Measurements from ENCODE around the gene ALOXE3. TPM values are rescaled to one million over a fixed set of nuclear protein-coding genes. Genes with fewer than 3 reads are reported as not detected.

ALOXE3 gene
- total and polyA plus RNA-seq, 2 of the 8 experiments (the other 6 are each of a cell fraction or from before 2014, with no cell fraction given) = 0.26 TPM; not detected in 1

DNA sequence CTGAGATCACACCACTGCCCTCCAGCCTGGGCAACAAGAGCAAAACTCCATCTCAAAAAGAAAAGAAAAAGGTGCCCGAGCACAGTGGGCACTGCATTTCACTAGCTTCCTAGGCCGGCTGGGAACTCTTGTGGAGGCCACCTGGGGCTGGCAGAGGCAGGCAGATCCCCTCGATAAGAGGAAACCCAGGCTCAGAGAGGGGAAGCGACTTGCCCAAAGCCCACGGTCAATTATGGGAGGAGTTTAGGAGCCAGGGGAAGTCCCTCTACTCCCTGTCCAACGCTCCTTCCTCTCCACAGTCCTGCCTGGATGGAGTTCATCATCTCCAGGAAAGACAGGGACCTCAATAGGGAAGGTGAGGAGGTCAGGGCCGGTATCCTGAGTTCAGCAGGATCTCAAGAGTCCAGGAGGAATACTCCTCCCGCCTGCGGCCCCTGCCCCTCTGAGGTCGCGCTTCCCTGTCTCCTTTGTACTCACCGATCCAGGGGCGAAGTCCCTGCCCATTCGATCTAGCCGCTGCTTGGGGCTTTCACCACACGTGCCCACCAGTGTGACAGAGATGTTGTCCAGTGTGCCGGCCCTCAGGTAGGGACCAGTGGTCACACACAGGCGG is 841 bp downstream of the ALOXE3 start:
- H3K23me2 ChIP-seq (ENCODE audit: low read depth, low read length) = peaks cover 22% of the 10 kb centered on the region
- H3K79me2 ChIP-seq (ENCODE audit: control insufficient read depth in 1 of 2, insufficient read depth in 2 of 2, low read length in 2 of 2) = no peaks in the 10 kb centered on the region
- no peak overlapping the region for H2BK12ac ChIP-seq (ENCODE audit: low read depth, low read length)
- no peak overlapping the region for H4K91ac ChIP-seq (replicated peaks; ENCODE audit: insufficient read length, low read length)
- no peaks in the 10 kb centered on the region for H3K79me1 ChIP-seq (ENCODE audit: low read depth, low read length)
- H4K8ac ChIP-seq (ENCODE audit: extremely low read depth, insufficient read depth, low read length) = no peak overlapping the region
- ChIA-PET POLR2A (ENCODE audit: partially characterized antibody) (interaction anchor here (0.9 to 2.9 kb wide), 6 partner anchors 16 to 103 kb away, joined by 3 to 11 read pairs (median 3); no protein-coding TSS in a partner anchor), CTCF (ENCODE audit: partially characterized antibody) (interaction anchor here (0.6 to 23.3 kb wide), 15 partner anchors 8 to 293 kb away, joined by 3 to 501 read pairs (median 4); partner anchors contain the start of genes ALOX12B and TMEM107)
- peaks cover 14 to 46% (median 38%) of the 10 kb centered on the region in 4 experiments for H3K27me3 ChIP-seq (replicated peaks in 1 of 4; ENCODE audit: control insufficient read depth in 3 of 4, extremely low read depth in 1 of 4, insufficient read depth in 3 of 4, low read length in 3 of 4)
- H4K5ac ChIP-seq (ENCODE audit: insufficient read length, low read depth, low read length) = no peak overlapping the region
- H3K23ac ChIP-seq (ENCODE audit: insufficient read length) = no peak overlapping the region
- no peaks in the 10 kb centered on the region for H3K36me3 ChIP-seq (ENCODE audit: control insufficient read depth in 2 of 4, insufficient read depth in 4 of 4, low read length in 3 of 4)
- H4K20me1 ChIP-seq (replicated peaks in 1 of 2; ENCODE audit: control insufficient read depth in 1 of 2, insufficient read depth in 2 of 2, low read length in 2 of 2) = peaks cover 1 to 3% of the 10 kb centered on the region in 2 experiments
- H3K9ac ChIP-seq (replicated peaks in 1 of 4; ENCODE audit: extremely low read depth in 1 of 4, low read depth in 3 of 4, low read length in 3 of 4) = no peak overlapping the region; a peak in 1 of 7 replicates
- H3K4ac ChIP-seq (replicated peaks; ENCODE audit: insufficient read length, low read depth, low read length) = no peak overlapping the region
- no peak for DNase-seq (ENCODE audit: low read depth in 1 of 2, low spot score in 2 of 2)
- H2BK20ac ChIP-seq (ENCODE audit: low read length) = 0 out of 2 replicates have a peak overlapping the region, but pooled peaks have one; percentile 32
- peak overlapping the region; percentile 44; the same call in 1 of the 2 replicates for H2AFZ ChIP-seq (ENCODE audit: low read length)
- no peak overlapping the region for H3K14ac ChIP-seq (ENCODE audit: insufficient read length)
- H3K9me3 ChIP-seq (ENCODE audit: insufficient read depth in 2 of 2, low read depth in 1 of 2, low read length in 1 of 2) = no peaks in the 10 kb centered on the region
- TF ChIP-seq MAX (IDR thresholded peaks at IDR 0.05) (peak; percentile 31; the same call in 1 of the 2 replicates), EZH2 (IDR thresholded peaks at IDR 0.05; ENCODE audit: low read depth, low read length, severe bottlenecking) (peak; percentile 34), KDM4A (IDR thresholded peaks at IDR 0.05; ENCODE audit: low read depth, low read length, severe bottlenecking) (no peak), SUZ12 (IDR thresholded peaks at IDR 0.05; ENCODE audit: low read length) (peak; percentile 73; the same call in 1 of the 2 replicates)
- no peak overlapping the region for H2BK120ac ChIP-seq (replicated peaks; ENCODE audit: low read depth, low read length)
- no peak for FAIRE-seq
- H3K56ac ChIP-seq (replicated peaks; ENCODE audit: insufficient read length, low read depth, low read length) = no peak overlapping the region
- H2AK5ac ChIP-seq (ENCODE audit: low read depth, low read length) = no peak overlapping the region
- no peak overlapping the region for H3K18ac ChIP-seq (ENCODE audit: extremely low read depth, low read length)
- peak overlapping the region; percentile 88 to 100 for H3K4me2 ChIP-seq (ENCODE audit: insufficient read depth in 1 of 2, low read depth in 2 of 2, low read length in 2 of 2)
- peaks cover 0 to 8% (median 4%) of the 10 kb centered on the region in 4 experiments; a peak in 5 of 7 replicates for H3K4me1 ChIP-seq (replicated peaks in 1 of 4; ENCODE audit: control insufficient read depth in 3 of 4, insufficient read depth in 4 of 4, low read length in 3 of 4)
- no peak overlapping the region for H2BK5ac ChIP-seq (ENCODE audit: low read depth, low read length)
- H2BK15ac ChIP-seq (ENCODE audit: low read length) = no peak overlapping the region
- no peak overlapping the region for H3K27ac ChIP-seq (ENCODE audit: low read depth, low read length)
- 9% methylated on average over 18 of the region's 18 CpGs; no CpG with 5 or more reads in 1 of the 2 experiments for WGBS, 2 experiments (ENCODE audit: extremely low coverage in 1 of 2, insufficient coverage in 1 of 2, insufficient read length in 1 of 2, insufficient replicate concordance in 2 of 2, low coverage in 1 of 2, low lambda C conversion rate in 2 of 2, missing lambda C conversion rate in 1 of 2)
- H3K4me3 ChIP-seq (ENCODE audit: extremely low read depth in 1 of 4, insufficient read depth in 2 of 4, low read depth in 3 of 4, low read length in 4 of 4) = peak overlapping the region; percentile 75 to 89 (median 82)

Measured in H1 (cell line).